Cardiac septum (tissue), 1 donor: ENCODE data around the gene FBXL15. TPM values are rescaled to one million over a fixed set of nuclear protein-coding genes. Genes with fewer than 3 reads are reported as not detected.

Experiments
- DNase-seq: peaks from one replicate; pipeline ENCODE4 v3.0.0-alpha.2; 2020; ENCODE audit warnings: low spot score
- intact Hi-C: fragments of 100-400 bp; cut with DNase I; formaldehyde crosslinking; loops from one replicate; pipeline ENCODE4 v1.14.0; 2022
- long read RNA-seq: library from polyadenylated mRNA; unstranded; transcript quantifications from one replicate; pipeline ENCODE4 v2.0.0, GENCODE V29; 2021
- total RNA-seq: library from RNA; stranded (reverse); fragmentation: NEBNext Ultra II Directional; extraction: Animal tissue kit (Norgen Biotek cat#: 25700); gene quantifications from one replicate; pipeline ENCODE4 v1.2.1, GENCODE V29; 2021
- donor health status: DM: no; HTN: no; CAD: no.

Gene FBXL15
- 12.1 TPM for total RNA-seq
- long read RNA-seq, transcript FBXL15-201 (4 exons, 2,362 nt), result major isoform, 6 of 62 reads
- long read RNA-seq, partial matches to known transcripts, result 48 of 62 reads
- long read RNA-seq, other reads (novel, unspliced or antisense), result 8 of 62 reads

- intact Hi-C loops, result loop anchor here (2.0 to 5.0 kb wide), 3 partner anchors 26 to 269 kb away; partner anchors contain the start of genes ACTR1A, NFKB2, NOLC1 and SUFU
- DNase-seq, result peak; percentile 98
These were observed at the start of gene FBXL15 for GRCh38 chr10:102420714-102421506. FBXL15 (plus strand) TSS chr10:102420836; CDS start chr10:102421130, 294 bp downstream.

- DNase-seq, result no peak
- intact Hi-C loops, result no loop called here
These were observed 49.3 kb upstream of the FBXL15 start for GRCh38 chr10:102371295-102371694.

- intact Hi-C loops, result no loop called here
- DNase-seq, result no peak
These were observed 45.4 kb upstream of the FBXL15 start for GRCh38 chr10:102375250-102375649.

- no peak for DNase-seq
- intact Hi-C loops, result no loop called here
These were observed 44.8 kb upstream of the FBXL15 start for GRCh38 chr10:102375867-102376266.

GRCh38 chr10:102376901-102377300 is 43.7 kb upstream of the FBXL15 start:
- intact Hi-C loops, result no loop called here
- no peak for DNase-seq

GRCh38 chr10:102379383-102379782 is 41.3 kb upstream of the FBXL15 start:
- DNase-seq, result no peak
- intact Hi-C loops, result no loop called here

- no peak for DNase-seq
- intact Hi-C loops, result no loop called here
These were observed 38.7 kb upstream of the FBXL15 start for GRCh38 chr10:102381983-102382382.

- intact Hi-C loops, result no loop called here
- no peak for DNase-seq
These were observed 37.8 kb upstream of the FBXL15 start for GRCh38 chr10:102382871-102383270.

GRCh38 chr10:102384053-102384452 is 36.6 kb upstream of the FBXL15 start:
- DNase-seq, result no peak
- intact Hi-C loops, result no loop called here

- DNase-seq, result no peak
- intact Hi-C loops, result no loop called here
These were observed 35.8 kb upstream of the FBXL15 start for GRCh38 chr10:102384606-102385429.

GRCh38 chr10:102389894-102390293 is 30.7 kb upstream of the FBXL15 start:
- intact Hi-C loops, result loop anchor here (5.0 kb wide), 1 partner anchor 192 kb away; no protein-coding TSS in a partner anchor
- DNase-seq, result no peak

- intact Hi-C loops, result loop anchor here (5.0 kb wide), 1 partner anchor 190 kb away; no protein-coding TSS in a partner anchor
- no peak for DNase-seq
These were observed 28.3 kb upstream of the FBXL15 start for GRCh38 chr10:102392306-102392705.

- intact Hi-C loops, result loop anchor here (2.0 to 5.0 kb wide), 3 partner anchors 27 to 189 kb away; partner anchors contain the start of gene FBXL15
- DNase-seq, result no peak
These were observed 27.1 kb upstream of the FBXL15 start for GRCh38 chr10:102393411-102394078.

- intact Hi-C loops, result loop anchor here (2.0 to 5.0 kb wide), 3 partner anchors 27 to 188 kb away; partner anchors contain the start of gene FBXL15
- peak; percentile 99 for DNase-seq
These were observed 26.4 kb upstream of the FBXL15 start for GRCh38 chr10:102394079-102394800.

- no peak for DNase-seq
- intact Hi-C loops, result loop anchor here (2.0 to 5.0 kb wide), 4 partner anchors 26 to 187 kb away; partner anchors contain the start of gene FBXL15
These were observed 25.7 kb upstream of the FBXL15 start for GRCh38 chr10:102394801-102395399.

- DNase-seq, result peak; percentile 97
- intact Hi-C loops, result loop anchor here (2.0 to 5.0 kb wide), 3 partner anchors 25 to 167 kb away; partner anchors contain the start of gene FBXL15
These were observed 25.0 kb upstream of the FBXL15 start, which contains the start of gene NFKB2 for GRCh38 chr10:102395400-102396316. NFKB2 (plus strand) TSS chr10:102395705; CDS start chr10:102395960, 255 bp downstream.

- no peak for DNase-seq
- intact Hi-C loops, result loop anchor here (5.0 kb wide), 1 partner anchor 81 kb away; no protein-coding TSS in a partner anchor
These were observed 24.4 kb upstream of the FBXL15 start for GRCh38 chr10:102396317-102396650.
